Measurements from ENCODE around the gene MAGI3.
"Not testable (repeated sequence)": the region's sequence is repeated elsewhere in the genome, so short reads cannot be mapped to it uniquely, and the experiment has no call there.

MAGI3 gene

DNA sequence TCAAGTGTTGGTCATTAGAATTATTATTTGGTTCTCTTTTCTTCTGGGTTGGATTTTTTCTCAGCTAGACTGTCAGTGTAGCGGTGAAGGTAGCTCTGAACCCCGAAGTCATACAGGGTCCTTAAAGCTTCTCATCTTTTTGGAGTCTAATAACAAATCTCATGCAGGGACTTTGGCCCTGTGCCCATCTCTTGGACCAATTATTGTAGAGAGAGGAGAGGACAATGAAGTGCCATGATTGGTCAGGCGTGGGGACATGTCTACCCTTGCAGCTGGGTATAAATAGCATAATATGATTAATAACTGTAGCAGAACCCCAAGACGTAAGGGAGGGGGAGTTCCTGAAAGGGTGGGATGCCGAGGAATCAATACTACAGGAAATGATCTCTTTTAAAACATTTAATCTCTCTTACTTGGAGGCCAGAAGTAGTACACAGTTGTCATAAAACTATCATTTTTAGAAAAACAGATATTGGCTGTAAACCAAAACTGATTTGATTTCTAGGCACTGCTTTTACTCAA lies 8.8 kb downstream of the MAGI3 start:
- DNase-seq (ENCODE audit: low read depth): no peak

DNA sequence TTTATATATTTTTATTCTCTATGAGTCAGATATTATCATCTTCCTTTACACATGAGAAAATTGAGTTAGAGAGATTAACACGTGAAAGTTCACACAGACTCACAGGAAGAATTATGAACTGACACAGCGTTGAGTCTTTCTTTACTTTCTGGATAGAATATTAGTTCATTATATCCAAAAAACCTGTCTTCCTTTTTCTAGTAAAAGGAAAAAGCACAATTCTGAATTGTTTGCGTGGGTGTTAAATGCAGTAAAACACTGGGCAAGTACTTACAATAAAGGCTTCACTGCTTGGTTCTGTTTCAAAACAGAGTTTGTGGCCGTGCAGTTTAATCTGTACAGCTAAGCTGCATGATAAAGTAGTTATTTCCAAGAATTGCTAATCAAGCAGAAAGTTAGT lies 10.8 kb downstream of the MAGI3 start:
- DNase-seq (ENCODE audit: low read depth): no peak

DNA sequence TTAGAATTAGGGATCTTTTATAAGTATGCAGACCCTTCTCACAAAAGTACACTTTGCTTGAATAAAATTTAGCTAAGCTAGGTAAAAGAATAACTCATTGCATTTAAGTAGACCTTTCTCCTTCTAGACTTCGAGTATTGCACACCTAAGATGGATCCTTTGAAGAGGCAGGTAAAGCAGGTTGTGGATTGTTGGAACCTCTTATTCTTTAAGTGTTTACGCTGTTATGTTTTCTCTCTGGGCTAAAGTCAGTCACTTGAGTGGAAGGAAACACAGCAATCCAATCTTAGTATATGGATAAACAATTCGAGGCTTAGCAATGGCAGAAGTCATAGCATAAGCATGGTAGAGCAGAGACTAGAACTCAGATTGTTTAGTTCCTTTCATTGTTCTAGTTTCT lies 11.4 kb downstream of the MAGI3 start:
- no peak for DNase-seq (ENCODE audit: low read depth)

DNA sequence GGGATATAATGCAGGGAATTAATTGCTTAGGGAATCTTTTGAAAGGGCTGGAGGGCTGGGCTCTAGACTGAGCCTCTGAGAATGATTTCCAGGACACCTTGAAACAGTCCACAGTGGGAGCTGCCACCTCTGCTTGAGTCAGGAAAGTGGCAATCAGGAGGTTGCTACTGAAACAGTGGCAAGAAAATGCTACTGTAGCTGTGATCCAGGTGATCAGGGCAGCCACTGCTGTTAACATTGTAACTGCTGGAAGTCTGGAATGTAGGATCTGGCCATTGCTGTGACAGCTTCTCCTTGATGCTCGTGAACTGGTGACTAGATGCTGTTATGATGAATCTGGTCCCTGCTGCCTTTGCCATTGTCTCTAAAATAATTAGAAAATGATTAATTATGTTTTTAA lies 12.8 kb downstream of the MAGI3 start:
- DNase-seq (ENCODE audit: low read depth): no peak

DNA sequence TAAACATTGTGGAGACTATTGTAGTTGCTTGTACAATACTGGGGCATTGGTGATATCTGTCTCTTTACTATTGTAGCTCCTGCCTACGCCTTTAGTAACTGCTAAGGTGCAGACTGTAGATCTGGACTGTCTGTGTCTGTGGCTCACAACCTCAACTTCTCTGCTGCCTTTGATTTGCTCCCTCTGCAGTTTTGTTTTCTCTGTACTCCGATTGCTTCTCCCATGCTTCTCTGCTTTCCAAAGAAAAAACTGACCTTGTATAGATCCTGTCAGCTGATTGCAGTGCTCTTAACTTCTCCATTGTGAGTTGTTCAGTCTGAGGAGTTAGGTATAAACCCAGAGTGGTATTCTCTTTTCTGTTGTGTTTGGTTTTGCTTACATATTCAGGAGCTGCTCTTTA lies 15.3 kb downstream of the MAGI3 start:
- DNase-seq (ENCODE audit: low read depth): no peak

GRCh38 chr1:113406149-113406548 lies 15.8 kb downstream of the MAGI3 start:
- not testable (repeated sequence) for DNase-seq (ENCODE audit: low read depth)

GRCh38 chr1:113409363-113409762 lies 19.0 kb downstream of the MAGI3 start:
- DNase-seq (ENCODE audit: low read depth): no peak

- DNase-seq (ENCODE audit: low read depth): not testable (repeated sequence)
These were observed 21.7 kb downstream of the MAGI3 start for GRCh38 chr1:113412020-113412419.

DNA sequence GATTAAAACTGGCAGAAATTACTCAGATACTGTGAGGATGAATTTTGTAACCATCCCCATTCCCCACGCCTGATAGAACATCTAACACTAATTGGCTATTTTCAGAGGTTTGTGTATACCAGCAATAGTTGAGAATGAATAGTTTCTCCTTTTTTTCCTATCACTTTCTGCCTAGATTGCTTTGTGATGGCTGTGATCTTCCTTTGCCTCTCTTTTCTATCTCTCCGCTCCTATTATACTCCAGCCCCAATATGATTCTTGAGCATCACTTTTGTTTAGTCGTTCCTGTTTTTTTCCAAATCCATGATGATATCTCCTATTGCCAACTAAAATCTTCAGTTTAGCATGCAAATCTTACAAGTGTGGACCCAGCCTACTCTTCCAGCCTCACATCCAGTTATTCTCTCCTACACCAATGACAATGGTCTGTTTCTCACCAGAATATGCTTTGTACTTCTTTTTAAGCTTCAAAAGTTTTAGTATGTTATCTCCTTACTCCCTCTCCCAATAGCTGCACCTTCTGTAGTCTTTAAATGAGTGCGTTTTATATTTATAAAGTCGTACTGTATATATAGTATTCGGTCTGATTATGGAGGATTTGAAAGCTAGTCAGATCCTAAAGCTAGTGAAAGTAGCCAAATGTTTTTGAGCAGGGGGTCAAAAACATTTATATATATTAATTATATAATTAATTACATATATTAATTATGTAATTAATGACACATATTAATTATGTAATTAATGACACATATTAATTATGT lies 25.2 kb downstream of the MAGI3 start:
- DNase-seq (ENCODE audit: low read depth): no peak

GRCh38 chr1:113416071-113416470 lies 25.8 kb downstream of the MAGI3 start:
- DNase-seq (ENCODE audit: low read depth): not testable (repeated sequence)

DNA sequence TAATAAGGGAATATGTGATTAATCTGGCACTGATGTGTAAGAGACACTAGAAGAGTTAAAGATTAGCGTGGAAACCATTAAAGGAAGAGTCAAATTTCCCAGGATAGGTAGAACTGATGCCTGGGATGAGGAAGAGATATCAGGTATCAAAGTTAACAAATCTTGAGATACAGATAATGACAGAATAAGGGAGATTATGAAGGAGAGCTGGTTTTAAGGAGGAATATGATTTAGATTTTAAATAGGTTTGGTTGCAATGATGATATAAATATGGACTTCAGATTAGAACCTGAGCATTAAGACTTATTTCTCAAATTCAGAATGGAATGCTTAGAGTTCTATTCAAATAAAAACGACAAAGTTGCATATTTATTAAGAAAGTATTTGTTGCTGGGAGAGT lies 26.2 kb downstream of the MAGI3 start:
- no peak for DNase-seq (ENCODE audit: low read depth)

GRCh38 chr1:113422315-113423068 lies 32.2 kb downstream of the MAGI3 start:
- DNase-seq (ENCODE audit: low read depth): no peak

- DNase-seq (ENCODE audit: low read depth): no peak
These were observed 33.5 kb downstream of the MAGI3 start for GRCh38 chr1:113423826-113424225.

- DNase-seq (ENCODE audit: low read depth): no peak
These were observed 39.3 kb downstream of the MAGI3 start for GRCh38 chr1:113429461-113430153.

DNA sequence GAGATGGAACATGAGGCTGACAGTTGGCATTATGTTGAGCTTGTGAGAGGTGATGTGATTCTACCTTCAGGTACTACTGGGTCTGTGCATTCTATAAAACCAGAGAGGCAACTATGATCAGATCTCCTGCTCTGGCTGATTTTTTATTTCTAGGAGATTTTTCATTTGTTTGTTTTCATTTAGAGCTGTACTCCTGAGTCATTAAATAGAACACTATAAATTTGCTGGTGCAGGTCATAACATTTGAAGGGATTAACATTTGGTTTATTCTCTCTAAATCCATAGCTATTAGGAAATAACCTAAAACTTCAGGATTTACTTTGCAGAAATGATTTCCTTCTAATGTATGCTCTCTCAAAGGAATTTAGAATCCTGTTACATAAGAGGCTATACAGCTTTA lies 42.9 kb downstream of the MAGI3 start:
- no peak for DNase-seq (ENCODE audit: low read depth)

DNA sequence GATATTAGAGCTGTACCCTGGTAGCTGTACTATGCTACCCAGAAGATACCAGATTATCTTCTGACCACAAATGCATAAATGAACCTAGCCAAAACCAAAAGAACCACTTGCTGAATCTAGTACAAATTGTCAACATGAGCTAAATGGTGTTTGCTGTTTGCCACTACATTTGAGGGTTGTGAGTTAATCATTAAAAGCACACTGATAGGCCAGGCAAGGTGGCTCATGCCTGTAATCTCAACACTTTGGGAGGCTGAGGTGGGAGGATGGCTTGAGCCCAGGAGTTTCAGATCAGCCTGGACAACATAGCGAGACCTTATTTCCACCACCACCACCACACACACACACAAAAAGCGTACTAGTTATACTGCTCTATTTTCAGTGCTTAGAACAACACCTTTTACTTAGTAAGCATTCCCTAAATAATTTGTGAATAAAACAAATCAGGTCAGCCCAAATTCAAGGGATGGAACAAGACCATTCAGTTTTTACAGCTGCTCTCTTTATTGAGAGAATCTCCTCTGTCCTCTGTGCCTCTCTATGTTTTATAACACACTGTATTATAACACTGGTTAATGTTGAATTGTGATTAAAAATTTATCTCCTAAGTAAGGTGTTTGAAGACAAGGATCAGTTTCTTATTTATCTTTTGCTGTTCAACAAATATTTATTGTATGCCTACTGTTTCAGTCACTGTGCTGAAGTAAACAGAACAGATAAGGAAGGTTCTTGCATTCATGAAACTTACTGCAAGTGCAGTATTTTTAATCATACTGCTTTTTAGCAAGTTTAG lies 44.0 kb downstream of the MAGI3 start:
- no peak for DNase-seq (ENCODE audit: low read depth)

DNA sequence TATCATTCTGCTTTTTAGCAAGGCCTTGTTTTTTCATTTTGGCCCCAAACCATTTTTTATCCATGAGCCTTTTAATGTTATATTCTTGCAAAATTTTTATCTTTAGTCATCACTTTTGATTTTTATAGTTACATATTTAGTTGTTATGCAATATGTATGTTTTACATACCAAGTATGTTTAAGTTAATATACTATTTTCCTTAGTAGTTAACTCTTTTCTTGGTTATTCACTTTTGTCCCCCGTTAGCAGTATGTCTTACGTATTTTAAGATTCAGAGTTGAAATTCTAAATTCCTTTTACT lies 44.5 kb downstream of the MAGI3 start:
- no peak for DNase-seq (ENCODE audit: low read depth)

GRCh38 chr1:113437554-113438341 lies 47.4 kb downstream of the MAGI3 start:
- DNase-seq (ENCODE audit: low read depth): no peak

- DNase-seq (ENCODE audit: low read depth): no peak
These were observed 48.4 kb downstream of the MAGI3 start for GRCh38 chr1:113438505-113439276.

DNA sequence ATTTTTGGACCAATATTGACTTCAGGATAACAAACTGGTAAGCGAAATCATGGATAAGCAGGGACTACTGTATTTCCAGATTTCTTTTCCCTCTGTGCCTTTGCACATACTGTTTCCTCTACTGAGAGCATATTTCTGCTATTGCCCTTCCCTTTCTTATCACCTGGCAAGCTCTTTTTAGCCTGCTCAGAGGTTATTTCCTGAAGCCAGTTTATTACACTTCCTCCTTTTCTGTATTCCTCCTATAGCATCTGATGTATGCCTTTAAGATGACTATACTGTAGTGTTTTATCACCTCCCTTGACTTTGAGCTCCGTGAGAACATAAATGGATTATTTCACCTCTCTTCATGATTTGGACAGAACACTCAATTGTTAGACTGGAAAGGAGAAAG lies 49.0 kb downstream of the MAGI3 start:
- DNase-seq (ENCODE audit: low read depth): no peak

GRCh38 chr1:113442131-113442530 lies 51.8 kb downstream of the MAGI3 start:
- DNase-seq (ENCODE audit: low read depth): no peak

All from activated T-cell treated with anti-CD3 and anti-CD28 coated beads for 24 hours (primary cell).